GM08714 (cell line): Measurements from ENCODE around the gene STARD13.

ENCODE experiments used
- H3K4me3 ChIP-seq: fragments of 200-500 bp; sonication (Bioruptor generic); 2 replicates; pipeline ENCODE4 v1.5.1; 2014; ENCODE audit warnings: mild to moderate bottlenecking, low read length, inconsistent platforms
- ZNF274 ChIP-seq: IDR thresholded peaks from 2 replicates; pipeline ENCODE4 v1.6.1; 2012; ENCODE audit warnings: mild to moderate bottlenecking, low read depth, low read length

The STARD13 gene

GRCh38 chr13:33274264-33274663, 11.3 kb downstream of the STARD13 start:
- H3K4me3 ChIP-seq: no peak overlapping the region
- TF ChIP-seq ZNF274: no peak

GRCh38 chr13:33272531-33273124, 12.9 kb downstream of the STARD13 start:
- TF ChIP-seq ZNF274: no peak
- no peak overlapping the region for H3K4me3 ChIP-seq

GRCh38 chr13:33271759-33272158, 13.8 kb downstream of the STARD13 start:
- TF ChIP-seq ZNF274: no peak
- H3K4me3 ChIP-seq: no peak overlapping the region

GRCh38 chr13:33270895-33271538, 14.5 kb downstream of the STARD13 start:
- H3K4me3 ChIP-seq: no peak overlapping the region
- no peak for TF ChIP-seq ZNF274

GRCh38 chr13:33265607-33266006, 19.9 kb downstream of the STARD13 start:
- H3K4me3 ChIP-seq: no peak overlapping the region
- TF ChIP-seq ZNF274: no peak

- no peak overlapping the region for H3K4me3 ChIP-seq
- TF ChIP-seq ZNF274: no peak
Measured at GRCh38 chr13:33265133-33265532, 20.4 kb downstream of the STARD13 start.

GRCh38 chr13:33264620-33264978, 21.0 kb downstream of the STARD13 start:
- H3K4me3 ChIP-seq: no peak overlapping the region
- no peak for TF ChIP-seq ZNF274

GRCh38 chr13:33263976-33264619, 21.5 kb downstream of the STARD13 start:
- no peak for TF ChIP-seq ZNF274
- H3K4me3 ChIP-seq: no peak overlapping the region

- no peak overlapping the region for H3K4me3 ChIP-seq
- TF ChIP-seq ZNF274: no peak
Measured at GRCh38 chr13:33263484-33263883, 22.1 kb downstream of the STARD13 start.

- TF ChIP-seq ZNF274: no peak
- H3K4me3 ChIP-seq: no peak overlapping the region
Measured at GRCh38 chr13:33262997-33263396, 22.6 kb downstream of the STARD13 start.

GRCh38 chr13:33262594-33262993, 23.0 kb downstream of the STARD13 start:
- H3K4me3 ChIP-seq: no peak overlapping the region
- TF ChIP-seq ZNF274: no peak

GRCh38 chr13:33262062-33262487, 23.5 kb downstream of the STARD13 start:
- TF ChIP-seq ZNF274: no peak
- H3K4me3 ChIP-seq: no peak overlapping the region

- no peak overlapping the region for H3K4me3 ChIP-seq
- TF ChIP-seq ZNF274: no peak
Measured at GRCh38 chr13:33261387-33262061, 24.0 kb downstream of the STARD13 start.

- no peak for TF ChIP-seq ZNF274
Measured at GRCh38 chr13:33260168-33261098, 25.1 kb downstream of the STARD13 start.

More at GRCh38 chr13:33260168-33261098, 25.1 kb downstream of the STARD13 start:
- no peak overlapping the region for H3K4me3 ChIP-seq
